Tibial nerve (tissue), 4 donors: ENCODE results near the gene SFMBT2. TPM values are rescaled to one million over a fixed set of nuclear protein-coding genes. Genes with fewer than 3 reads are reported as not detected.

Experiments
- DNase-seq, 2 donors: peaks; one replicate each; pipeline ENCODE4 v3.0.0-alpha.2; 2019; ENCODE audit warnings: low spot score in 2 of 2
- H3K27ac ChIP-seq, 4 donors: fragments of 200-600 bp; sonication (generic) in 3 of 4; one replicate each; pipeline ENCODE4 v1.5.1; 2017 to 2019; ENCODE audit warnings: mild to moderate bottlenecking in 1 of 4
- H3K27me3 ChIP-seq, 2 donors: fragments of 200-600 bp; sonication (generic) in 1 of 2; one replicate each; pipeline versions ENCODE4 v1.5.1 to v1.6.0; 2017 to 2019
- H3K36me3 ChIP-seq, 3 donors: fragments of 200-600 bp; sonication (generic); one replicate each; pipeline ENCODE4 v1.5.1; 2018 to 2019
- H3K4me1 ChIP-seq, 4 donors: fragments of 200-600 bp; sonication (generic) in 3 of 4; one replicate each; pipeline ENCODE4 v1.5.1; 2017 to 2019
- H3K4me3 ChIP-seq, 4 donors: fragments of 200-600 bp; sonication (generic) in 3 of 4; one replicate each; pipeline ENCODE4 v1.5.1; 2017 to 2019; ENCODE audit warnings: mild to moderate bottlenecking in 1 of 4, moderate library complexity in 1 of 4
- H3K9me3 ChIP-seq, 4 donors: fragments of 200-600 bp; sonication (generic) in 3 of 4; one replicate each; pipeline ENCODE4 v1.5.1; 2017 to 2019
- CTCF ChIP-seq, 5 experiments: fragments of 200-600 bp in 3 of 5; fragments of 450-650 bp in 2 of 5; sonication (generic) in 3 of 5; IDR thresholded peaks; one replicate each; pipeline ENCODE4 v1.5.1; 2016 to 2019; ENCODE audit warnings: antibody characterized with exemption in 5 of 5, mild to moderate bottlenecking in 3 of 5, moderate library complexity in 2 of 5
- EP300 ChIP-seq, 2 donors: sonication (generic); formaldehyde crosslinking; IDR thresholded peaks; one replicate each; pipeline ENCODE4 v1.6.1; 2017; ENCODE audit warnings: antibody characterized with exemption in 2 of 2, mild to moderate bottlenecking in 1 of 2
- POLR2A ChIP-seq, 2 donors: fragments of 450-650 bp; IDR thresholded peaks; one replicate each; pipeline ENCODE4 v1.6.1; 2017; ENCODE audit warnings: antibody characterized with exemption in 2 of 2, mild to moderate bottlenecking in 2 of 2, moderate library complexity in 2 of 2
- WGBS, 2 donors: methylation state at CpG; one replicate each; pipeline ENCODE4 v1.1.5; 2018; 5-methylcytosine and 5-hydroxymethylcytosine counted together
- total RNA-seq, 4 donors: library from RNA; depleted of rRNA; stranded (reverse); fragments of >200 nt; gene quantifications; one replicate each; pipeline ENCODE4 v1.1.0, GENCODE V29; 2016

Gene SFMBT2
- total RNA-seq, 4 donors from 2014 or later = 10.2 to 24.0 (median 15.4) TPM

DNA sequence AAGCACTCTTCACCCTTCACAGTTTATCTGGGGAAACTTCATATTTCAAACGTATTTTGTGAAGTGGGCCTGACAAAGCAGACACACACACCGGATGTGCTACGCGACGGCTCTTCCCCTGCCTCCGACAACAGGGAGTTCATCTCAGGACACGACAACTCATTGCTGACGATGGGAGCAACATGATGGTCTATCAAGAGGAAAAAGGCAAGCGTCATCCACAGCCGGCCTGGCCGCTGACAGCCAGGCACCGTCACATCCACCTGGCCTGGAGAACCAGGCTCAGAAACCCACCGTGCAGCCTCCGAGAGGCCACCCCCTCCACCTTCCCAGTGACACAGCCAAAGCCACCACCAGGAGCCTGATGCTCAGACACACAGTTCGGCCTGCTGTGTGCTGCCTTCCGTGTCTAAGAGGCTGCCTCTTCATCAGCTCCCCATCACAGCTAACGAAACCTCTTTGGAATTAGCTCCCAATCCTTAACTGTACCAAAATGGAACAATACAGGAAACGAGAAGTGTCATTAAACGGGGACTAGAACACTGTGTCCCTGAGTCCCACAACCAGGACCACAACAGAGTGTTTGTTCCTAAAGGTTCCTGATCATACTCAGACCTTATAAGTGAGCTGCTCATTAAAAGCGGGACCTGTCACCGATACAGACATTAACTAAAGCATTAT lies 76.7 kb downstream of the SFMBT2 start:
- peaks cover 0 to 9% (median 0%) of the 10 kb centered on the region in 4 donors for H3K4me1 ChIP-seq
- H3K27me3 ChIP-seq = no peaks in the 10 kb centered on the region
- WGBS, 2 donors = 85% methylated on average over 21 of the region's 21 CpGs
- no peak overlapping the region for H3K4me3 ChIP-seq
- H3K9me3 ChIP-seq = peaks cover 0 to 5% (median 0%) of the 10 kb centered on the region in 4 donors
- no peak for DNase-seq
- no peak for TF ChIP-seq POLR2A (IDR thresholded peaks at IDR 0.05)
- TF ChIP-seq EP300 (IDR thresholded peaks at IDR 0.05) = no peak
- TF ChIP-seq CTCF (IDR thresholded peaks at IDR 0.05) = no peak
- H3K27ac ChIP-seq = no peak overlapping the region
- peaks cover 0 to 13% (median 0%) of the 10 kb centered on the region in 3 donors for H3K36me3 ChIP-seq

DNA sequence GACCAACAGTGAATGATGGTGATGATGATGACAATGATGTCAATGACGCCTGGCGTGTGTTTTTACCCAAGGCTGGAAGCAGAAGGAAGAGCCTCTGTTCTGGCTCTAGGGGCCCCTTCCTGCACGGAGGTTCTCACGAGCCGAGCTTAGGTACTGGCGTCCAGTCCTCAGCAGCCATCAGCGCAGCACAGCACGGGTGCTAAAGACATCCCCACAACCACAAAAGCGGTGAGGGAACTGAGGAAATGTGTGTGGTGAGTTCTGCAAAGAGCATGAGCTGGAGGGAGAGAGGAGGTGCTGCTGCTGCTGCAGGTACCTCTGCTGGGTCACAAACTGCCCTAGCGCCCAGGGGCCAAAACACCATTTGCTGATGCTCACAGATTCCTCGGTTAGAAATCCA lies 81.6 kb downstream of the SFMBT2 start:
- Histone ChIP-seq H3K27me3 (no peaks in the 10 kb centered on the region), H3K27ac (no peak overlapping the region), H3K9me3 (peaks cover 0 to 26% (median 0%) of the 10 kb centered on the region in 4 donors), H3K36me3 (peaks cover 0 to 26% (median 0%) of the 10 kb centered on the region in 3 donors), H3K4me3 (no peak overlapping the region), H3K4me1 (no peaks in the 10 kb centered on the region)
- DNase-seq = no peak
- TF ChIP-seq CTCF (IDR thresholded peaks at IDR 0.05) (no peak), POLR2A (IDR thresholded peaks at IDR 0.05) (no peak), EP300 (IDR thresholded peaks at IDR 0.05) (no peak)
- 96% methylated on average over 11 of the region's 11 CpGs for WGBS, 2 donors

GRCh38 chr10:7327885-7328284 lies 82.9 kb downstream of the SFMBT2 start:
- Histone ChIP-seq H3K36me3 (peaks cover 0 to 26% (median 0%) of the 10 kb centered on the region in 3 donors), H3K9me3 (peaks cover 0 to 26% (median 0%) of the 10 kb centered on the region in 4 donors), H3K4me3 (no peak overlapping the region), H3K4me1 (no peaks in the 10 kb centered on the region), H3K27ac (no peak overlapping the region), H3K27me3 (no peaks in the 10 kb centered on the region)
- TF ChIP-seq POLR2A (IDR thresholded peaks at IDR 0.05) (no peak), EP300 (IDR thresholded peaks at IDR 0.05) (no peak), CTCF (IDR thresholded peaks at IDR 0.05) (no peak)
- DNase-seq = no peak
- WGBS, 2 donors = 96 to 98% methylated on average over 3 of the region's 3 CpGs

DNA sequence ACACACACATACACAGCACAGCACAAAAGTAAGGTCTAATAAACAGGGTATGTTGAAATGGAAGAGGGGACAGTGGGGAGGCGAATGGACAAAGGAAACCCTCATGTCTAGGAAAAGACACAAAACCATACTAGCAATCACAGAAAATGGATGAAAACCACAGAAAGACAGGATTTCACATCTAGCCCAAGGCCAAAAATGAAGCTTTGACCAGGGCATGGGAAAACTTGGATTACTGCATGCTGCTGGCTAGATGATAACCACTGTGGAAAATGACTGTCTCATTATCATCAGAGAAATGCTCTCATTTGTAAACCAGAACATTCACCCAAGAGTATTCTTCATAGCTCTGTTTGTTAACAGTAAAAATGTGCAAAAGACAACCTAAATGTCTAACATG lies 88.2 kb downstream of the SFMBT2 start:
- Histone ChIP-seq H3K4me3 (no peak overlapping the region), H3K36me3 (peaks cover 0 to 4% (median 0%) of the 10 kb centered on the region in 3 donors), H3K4me1 (peaks cover 0 to 18% (median 10%) of the 10 kb centered on the region in 4 donors), H3K27ac (no peak overlapping the region), H3K27me3 (no peaks in the 10 kb centered on the region), H3K9me3 (peaks cover 0 to 9% (median 0%) of the 10 kb centered on the region in 4 donors)
- WGBS, 2 donors = 38 to 86% methylated on average over 1 of the region's 1 CpG
- no peak for DNase-seq
- TF ChIP-seq EP300 (IDR thresholded peaks at IDR 0.05) = no peak
- TF ChIP-seq CTCF (IDR thresholded peaks at IDR 0.05) = no peak
- TF ChIP-seq POLR2A (IDR thresholded peaks at IDR 0.05) = no peak

DNA sequence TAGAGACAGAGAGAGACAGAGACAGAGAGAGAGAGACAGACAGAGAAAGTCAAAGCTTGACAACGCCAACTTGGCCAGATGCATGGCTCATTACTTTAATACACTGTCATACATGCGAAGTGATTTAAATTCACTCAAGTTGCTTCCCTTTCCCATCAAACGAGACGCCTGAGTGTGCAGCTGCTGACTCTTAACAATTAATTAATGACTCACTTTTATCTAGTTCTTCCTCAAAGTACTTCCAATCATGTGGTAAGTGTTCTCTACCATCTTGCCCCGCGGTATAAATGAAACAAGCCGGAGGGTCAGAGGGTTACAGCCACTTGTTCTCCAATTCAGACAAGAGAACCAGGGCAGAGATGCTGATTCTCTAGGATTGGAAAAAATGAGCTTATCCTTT lies 90.8 kb downstream of the SFMBT2 start:
- H3K4me3 ChIP-seq = no peak overlapping the region
- peaks cover 0 to 2% (median 0%) of the 10 kb centered on the region in 4 donors for H3K9me3 ChIP-seq
- TF ChIP-seq EP300 (IDR thresholded peaks at IDR 0.05) (no peak), POLR2A (IDR thresholded peaks at IDR 0.05) (no peak), CTCF (IDR thresholded peaks at IDR 0.05) (no peak)
- H3K27me3 ChIP-seq = no peaks in the 10 kb centered on the region
- WGBS, 2 donors = 82% methylated on average over 7 of the region's 7 CpGs
- no peak for DNase-seq
- no peaks in the 10 kb centered on the region for H3K36me3 ChIP-seq
- peaks cover 0 to 18% (median 10%) of the 10 kb centered on the region in 4 donors for H3K4me1 ChIP-seq
- H3K27ac ChIP-seq = no peak overlapping the region
